ENCODE data around the gene PRKCB. TPM values are rescaled to one million over a fixed set of nuclear protein-coding genes. Genes with fewer than 3 reads are reported as not detected.

Gene PRKCB
- total and polyA plus RNA-seq, 2 experiments from 2014 or later = 3.7 to 16.4 TPM

DNA sequence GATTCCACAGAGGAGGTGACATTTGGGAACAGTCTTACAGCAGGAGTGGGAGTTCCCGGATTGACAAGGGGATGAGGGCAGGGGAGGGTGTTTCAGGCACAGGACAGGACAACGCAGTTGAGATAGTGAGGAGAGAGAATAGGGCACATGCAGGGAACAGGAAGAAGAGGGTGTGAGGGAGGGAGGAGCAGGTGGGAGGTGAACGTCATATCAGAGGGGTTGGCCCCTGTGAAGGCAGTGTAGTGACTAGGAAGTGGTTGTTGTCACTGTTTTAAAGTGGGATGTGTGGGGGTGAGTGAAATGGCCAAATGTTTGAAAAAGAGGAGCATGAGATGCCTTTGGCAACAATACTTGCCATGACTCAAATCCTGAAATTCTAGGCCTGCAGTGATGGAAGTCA is 12.2 kb downstream of the PRKCB start:
- Mint-ChIP-seq H3K27me3 (ENCODE audit: insufficient read depth, low read depth, poor library complexity) (no peaks in the 10 kb centered on the region), H3K9me3 (no peaks in the 10 kb centered on the region), H3K4me1 (no peaks in the 10 kb centered on the region), H3K36me3 (ENCODE audit: low read depth) (no peaks in the 10 kb centered on the region), H3K27ac (no peak overlapping the region), H3K4me3 (no peak overlapping the region)
- H3K4me1 ChIP-seq (ENCODE audit: insufficient read depth) = no peaks in the 10 kb centered on the region
- no peaks in the 10 kb centered on the region; the same call in 1 of the 2 replicates for H4K20me1 ChIP-seq (replicated peaks; ENCODE audit: insufficient read depth)
- no peaks in the 10 kb centered on the region for H3K36me3 ChIP-seq (ENCODE audit: insufficient read depth)
- H3K27me3 ChIP-seq (ENCODE audit: insufficient read depth) = no peaks in the 10 kb centered on the region
- TF ChIP-seq JUNB (IDR thresholded peaks at IDR 0.05; ENCODE audit: unreplicated experiment) = no peak
- TF ChIP-seq, protein P1, sequence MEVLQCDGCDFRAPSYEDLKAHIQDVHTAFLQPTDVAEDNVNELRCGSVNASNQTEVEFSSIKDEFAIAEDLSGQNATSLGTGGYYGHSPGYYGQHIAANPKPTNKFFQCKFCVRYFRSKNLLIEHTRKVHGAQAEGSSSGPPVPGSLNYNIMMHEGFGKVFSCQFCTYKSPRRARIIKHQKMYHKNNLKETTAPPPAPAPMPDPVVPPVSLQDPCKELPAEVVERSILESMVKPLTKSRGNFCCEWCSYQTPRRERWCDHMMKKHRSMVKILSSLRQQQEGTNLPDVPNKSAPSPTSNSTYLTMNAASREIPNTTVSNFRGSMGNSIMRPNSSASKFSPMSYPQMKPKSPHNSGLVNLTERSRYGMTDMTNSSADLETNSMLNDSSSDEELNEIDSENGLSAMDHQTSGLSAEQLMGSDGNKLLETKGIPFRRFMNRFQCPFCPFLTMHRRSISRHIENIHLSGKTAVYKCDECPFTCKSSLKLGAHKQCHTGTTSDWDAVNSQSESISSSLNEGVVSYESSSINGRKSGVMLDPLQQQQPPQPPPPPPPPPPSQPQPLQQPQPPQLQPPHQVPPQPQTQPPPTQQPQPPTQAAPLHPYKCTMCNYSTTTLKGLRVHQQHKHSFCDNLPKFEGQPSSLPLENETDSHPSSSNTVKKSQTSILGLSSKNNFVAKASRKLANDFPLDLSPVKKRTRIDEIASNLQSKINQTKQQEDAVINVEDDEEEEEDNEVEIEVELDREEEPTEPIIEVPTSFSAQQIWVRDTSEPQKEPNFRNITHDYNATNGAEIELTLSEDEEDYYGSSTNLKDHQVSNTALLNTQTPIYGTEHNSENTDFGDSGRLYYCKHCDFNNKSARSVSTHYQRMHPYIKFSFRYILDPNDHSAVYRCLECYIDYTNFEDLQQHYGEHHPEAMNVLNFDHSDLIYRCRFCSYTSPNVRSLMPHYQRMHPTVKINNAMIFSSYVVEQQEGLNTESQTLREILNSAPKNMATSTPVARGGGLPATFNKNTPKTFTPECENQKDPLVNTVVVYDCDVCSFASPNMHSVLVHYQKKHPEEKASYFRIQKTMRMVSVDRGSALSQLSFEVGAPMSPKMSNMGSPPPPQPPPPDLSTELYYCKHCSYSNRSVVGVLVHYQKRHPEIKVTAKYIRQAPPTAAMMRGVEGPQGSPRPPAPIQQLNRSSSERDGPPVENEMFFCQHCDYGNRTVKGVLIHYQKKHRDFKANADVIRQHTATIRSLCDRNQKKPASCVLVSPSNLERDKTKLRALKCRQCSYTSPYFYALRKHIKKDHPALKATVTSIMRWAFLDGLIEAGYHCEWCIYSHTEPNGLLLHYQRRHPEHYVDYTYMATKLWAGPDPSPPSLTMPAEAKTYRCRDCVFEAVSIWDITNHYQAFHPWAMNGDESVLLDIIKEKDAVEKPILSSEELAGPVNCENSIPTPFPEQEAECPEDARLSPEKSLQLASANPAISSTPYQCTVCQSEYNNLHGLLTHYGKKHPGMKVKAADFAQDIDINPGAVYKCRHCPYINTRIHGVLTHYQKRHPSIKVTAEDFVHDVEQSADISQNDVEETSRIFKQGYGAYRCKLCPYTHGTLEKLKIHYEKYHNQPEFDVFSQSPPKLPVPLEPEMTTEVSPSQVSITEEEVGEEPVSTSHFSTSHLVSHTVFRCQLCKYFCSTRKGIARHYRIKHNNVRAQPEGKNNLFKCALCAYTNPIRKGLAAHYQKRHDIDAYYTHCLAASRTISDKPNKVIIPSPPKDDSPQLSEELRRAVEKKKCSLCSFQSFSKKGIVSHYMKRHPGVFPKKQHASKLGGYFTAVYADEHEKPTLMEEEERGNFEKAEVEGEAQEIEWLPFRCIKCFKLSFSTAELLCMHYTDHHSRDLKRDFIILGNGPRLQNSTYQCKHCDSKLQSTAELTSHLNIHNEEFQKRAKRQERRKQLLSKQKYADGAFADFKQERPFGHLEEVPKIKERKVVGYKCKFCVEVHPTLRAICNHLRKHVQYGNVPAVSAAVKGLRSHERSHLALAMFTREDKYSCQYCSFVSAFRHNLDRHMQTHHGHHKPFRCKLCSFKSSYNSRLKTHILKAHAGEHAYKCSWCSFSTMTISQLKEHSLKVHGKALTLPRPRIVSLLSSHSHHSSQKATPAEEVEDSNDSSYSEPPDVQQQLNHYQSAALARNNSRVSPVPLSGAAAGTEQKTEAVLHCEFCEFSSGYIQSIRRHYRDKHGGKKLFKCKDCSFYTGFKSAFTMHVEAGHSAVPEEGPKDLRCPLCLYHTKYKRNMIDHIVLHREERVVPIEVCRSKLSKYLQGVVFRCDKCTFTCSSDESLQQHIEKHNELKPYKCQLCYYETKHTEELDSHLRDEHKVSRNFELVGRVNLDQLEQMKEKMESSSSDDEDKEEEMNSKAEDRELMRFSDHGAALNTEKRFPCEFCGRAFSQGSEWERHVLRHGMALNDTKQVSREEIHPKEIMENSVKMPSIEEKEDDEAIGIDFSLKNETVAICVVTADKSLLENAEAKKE (CRISPR knock-in tag; IDR thresholded peaks at IDR 0.05) = no peak
- TF ChIP-seq, protein P2, sequence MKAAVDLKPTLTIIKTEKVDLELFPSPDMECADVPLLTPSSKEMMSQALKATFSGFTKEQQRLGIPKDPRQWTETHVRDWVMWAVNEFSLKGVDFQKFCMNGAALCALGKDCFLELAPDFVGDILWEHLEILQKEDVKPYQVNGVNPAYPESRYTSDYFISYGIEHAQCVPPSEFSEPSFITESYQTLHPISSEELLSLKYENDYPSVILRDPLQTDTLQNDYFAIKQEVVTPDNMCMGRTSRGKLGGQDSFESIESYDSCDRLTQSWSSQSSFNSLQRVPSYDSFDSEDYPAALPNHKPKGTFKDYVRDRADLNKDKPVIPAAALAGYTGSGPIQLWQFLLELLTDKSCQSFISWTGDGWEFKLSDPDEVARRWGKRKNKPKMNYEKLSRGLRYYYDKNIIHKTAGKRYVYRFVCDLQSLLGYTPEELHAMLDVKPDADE (IDR thresholded peaks at IDR 0.05) = no peak
- TF ChIP-seq EZH2 (IDR thresholded peaks at IDR 0.05; ENCODE audit: low read depth, unreplicated experiment) = no peak
- TF ChIP-seq EZH2phosphoT487 (IDR thresholded peaks at IDR 0.05; ENCODE audit: unreplicated experiment) = no peak
- no peak for TF ChIP-seq STAT1 (IDR thresholded peaks at IDR 0.05; ENCODE audit: unreplicated experiment)
- no peak for TF ChIP-seq NANOG (IDR thresholded peaks at IDR 0.05; ENCODE audit: borderline replicate concordance)
- TF ChIP-seq, protein P3, sequence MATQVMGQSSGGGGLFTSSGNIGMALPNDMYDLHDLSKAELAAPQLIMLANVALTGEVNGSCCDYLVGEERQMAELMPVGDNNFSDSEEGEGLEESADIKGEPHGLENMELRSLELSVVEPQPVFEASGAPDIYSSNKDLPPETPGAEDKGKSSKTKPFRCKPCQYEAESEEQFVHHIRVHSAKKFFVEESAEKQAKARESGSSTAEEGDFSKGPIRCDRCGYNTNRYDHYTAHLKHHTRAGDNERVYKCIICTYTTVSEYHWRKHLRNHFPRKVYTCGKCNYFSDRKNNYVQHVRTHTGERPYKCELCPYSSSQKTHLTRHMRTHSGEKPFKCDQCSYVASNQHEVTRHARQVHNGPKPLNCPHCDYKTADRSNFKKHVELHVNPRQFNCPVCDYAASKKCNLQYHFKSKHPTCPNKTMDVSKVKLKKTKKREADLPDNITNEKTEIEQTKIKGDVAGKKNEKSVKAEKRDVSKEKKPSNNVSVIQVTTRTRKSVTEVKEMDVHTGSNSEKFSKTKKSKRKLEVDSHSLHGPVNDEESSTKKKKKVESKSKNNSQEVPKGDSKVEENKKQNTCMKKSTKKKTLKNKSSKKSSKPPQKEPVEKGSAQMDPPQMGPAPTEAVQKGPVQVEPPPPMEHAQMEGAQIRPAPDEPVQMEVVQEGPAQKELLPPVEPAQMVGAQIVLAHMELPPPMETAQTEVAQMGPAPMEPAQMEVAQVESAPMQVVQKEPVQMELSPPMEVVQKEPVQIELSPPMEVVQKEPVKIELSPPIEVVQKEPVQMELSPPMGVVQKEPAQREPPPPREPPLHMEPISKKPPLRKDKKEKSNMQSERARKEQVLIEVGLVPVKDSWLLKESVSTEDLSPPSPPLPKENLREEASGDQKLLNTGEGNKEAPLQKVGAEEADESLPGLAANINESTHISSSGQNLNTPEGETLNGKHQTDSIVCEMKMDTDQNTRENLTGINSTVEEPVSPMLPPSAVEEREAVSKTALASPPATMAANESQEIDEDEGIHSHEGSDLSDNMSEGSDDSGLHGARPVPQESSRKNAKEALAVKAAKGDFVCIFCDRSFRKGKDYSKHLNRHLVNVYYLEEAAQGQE (IDR thresholded peaks at IDR 0.05; ENCODE audit: unreplicated experiment) = no peak
- no peak for TF ChIP-seq POLR2AphosphoS5 (IDR thresholded peaks at IDR 0.05; ENCODE audit: low read depth)
- no peak for TF ChIP-seq CREB1 (CRISPR knock-in tag; IDR thresholded peaks at IDR 0.05; ENCODE audit: low read depth)
- TF ChIP-seq, protein P4, sequence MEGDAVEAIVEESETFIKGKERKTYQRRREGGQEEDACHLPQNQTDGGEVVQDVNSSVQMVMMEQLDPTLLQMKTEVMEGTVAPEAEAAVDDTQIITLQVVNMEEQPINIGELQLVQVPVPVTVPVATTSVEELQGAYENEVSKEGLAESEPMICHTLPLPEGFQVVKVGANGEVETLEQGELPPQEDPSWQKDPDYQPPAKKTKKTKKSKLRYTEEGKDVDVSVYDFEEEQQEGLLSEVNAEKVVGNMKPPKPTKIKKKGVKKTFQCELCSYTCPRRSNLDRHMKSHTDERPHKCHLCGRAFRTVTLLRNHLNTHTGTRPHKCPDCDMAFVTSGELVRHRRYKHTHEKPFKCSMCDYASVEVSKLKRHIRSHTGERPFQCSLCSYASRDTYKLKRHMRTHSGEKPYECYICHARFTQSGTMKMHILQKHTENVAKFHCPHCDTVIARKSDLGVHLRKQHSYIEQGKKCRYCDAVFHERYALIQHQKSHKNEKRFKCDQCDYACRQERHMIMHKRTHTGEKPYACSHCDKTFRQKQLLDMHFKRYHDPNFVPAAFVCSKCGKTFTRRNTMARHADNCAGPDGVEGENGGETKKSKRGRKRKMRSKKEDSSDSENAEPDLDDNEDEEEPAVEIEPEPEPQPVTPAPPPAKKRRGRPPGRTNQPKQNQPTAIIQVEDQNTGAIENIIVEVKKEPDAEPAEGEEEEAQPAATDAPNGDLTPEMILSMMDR (conservative IDR thresholded peaks at IDR 0.05; ENCODE audit: low read depth in 2 of 2) = no peak
- DNase-seq (ENCODE audit: low spot score) (no peak), ATAC-seq (no peak)
- no peaks in the 10 kb centered on the region for H3K79me2 ChIP-seq (replicated peaks; ENCODE audit: insufficient read depth)
- no peaks in the 10 kb centered on the region for H3F3A ChIP-seq (replicated peaks; ENCODE audit: low read depth)
- no peak overlapping the region for H2AFZ ChIP-seq
- H3K9me2 ChIP-seq (ENCODE audit: insufficient read depth) = no peaks in the 10 kb centered on the region
- H3K4me2 ChIP-seq = no peak overlapping the region
- H3K27ac ChIP-seq (ENCODE audit: low read depth) = no peak overlapping the region
- H3K4me3 ChIP-seq = no peak overlapping the region
